Neural cell (in vitro differentiated cells): Measurements from ENCODE around the gene SYT5.

Experiments
- POLR2AphosphoS5 ChIP-seq: IDR thresholded peaks from 2 replicates; pipeline ENCODE4 v1.6.1; 2012
- SMC3 ChIP-seq: fragments of 450-650 bp; conservative IDR thresholded peaks from 2 replicates; pipeline ENCODE4 v1.6.1; 2014; ENCODE audit warnings: antibody characterized with exemption, mild to moderate bottlenecking, moderate library complexity; ENCODE audit not compliant: poor library complexity
- TAF1 ChIP-seq: IDR thresholded peaks from 2 replicates; pipeline ENCODE4 v1.6.1; 2012; ENCODE audit warnings: low read depth
- TF ChIP-seq, protein P1 (sequence below): fragments of 450-650 bp; IDR thresholded peaks from 2 replicates; pipeline ENCODE4 v1.5.1; 2014; ENCODE audit warnings: antibody characterized with exemption, mild to moderate bottlenecking, moderate library complexity; ENCODE audit not compliant: poor library complexity, severe bottlenecking

DNA sequence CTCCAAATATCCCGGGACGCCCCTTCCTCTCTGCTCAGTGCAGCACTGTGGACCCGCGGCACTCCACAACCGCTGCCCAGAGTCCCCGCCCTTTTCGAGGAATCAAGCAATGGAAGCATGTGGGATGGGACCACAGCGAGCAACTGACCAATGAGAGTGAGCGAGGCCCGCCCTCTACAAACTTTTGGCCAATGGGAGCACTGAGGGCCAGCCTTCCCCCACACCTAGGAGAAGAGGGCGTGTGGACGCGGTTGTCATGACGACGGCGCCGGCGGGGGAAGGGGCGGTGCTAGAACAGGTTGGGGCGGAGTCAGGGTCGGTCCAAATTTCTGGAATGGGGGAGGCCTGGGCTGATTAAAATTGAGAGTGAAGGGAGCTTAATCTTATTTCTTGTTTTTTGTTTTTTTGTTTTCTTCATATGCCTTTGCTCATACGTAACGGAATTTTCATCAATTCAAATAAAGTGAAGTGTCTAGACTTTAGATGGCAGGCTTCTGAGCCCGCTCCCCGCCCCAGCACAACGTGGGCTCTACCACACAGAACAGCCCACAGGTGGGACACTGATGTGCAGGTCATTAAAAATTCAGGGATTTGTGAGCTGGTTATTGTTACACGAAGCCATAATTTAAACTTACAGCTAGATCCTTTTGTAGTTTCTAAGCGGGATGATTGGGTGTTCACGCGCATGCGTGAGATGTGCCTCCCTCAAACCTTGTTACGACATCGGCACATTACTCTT is 13.4 kb downstream of the SYT5 start, which contains the start of gene DNAAF3:
- TF ChIP-seq POLR2AphosphoS5 (no peak), TAF1 (no peak), SMC3 (no peak)
- TF ChIP-seq, protein P1, sequence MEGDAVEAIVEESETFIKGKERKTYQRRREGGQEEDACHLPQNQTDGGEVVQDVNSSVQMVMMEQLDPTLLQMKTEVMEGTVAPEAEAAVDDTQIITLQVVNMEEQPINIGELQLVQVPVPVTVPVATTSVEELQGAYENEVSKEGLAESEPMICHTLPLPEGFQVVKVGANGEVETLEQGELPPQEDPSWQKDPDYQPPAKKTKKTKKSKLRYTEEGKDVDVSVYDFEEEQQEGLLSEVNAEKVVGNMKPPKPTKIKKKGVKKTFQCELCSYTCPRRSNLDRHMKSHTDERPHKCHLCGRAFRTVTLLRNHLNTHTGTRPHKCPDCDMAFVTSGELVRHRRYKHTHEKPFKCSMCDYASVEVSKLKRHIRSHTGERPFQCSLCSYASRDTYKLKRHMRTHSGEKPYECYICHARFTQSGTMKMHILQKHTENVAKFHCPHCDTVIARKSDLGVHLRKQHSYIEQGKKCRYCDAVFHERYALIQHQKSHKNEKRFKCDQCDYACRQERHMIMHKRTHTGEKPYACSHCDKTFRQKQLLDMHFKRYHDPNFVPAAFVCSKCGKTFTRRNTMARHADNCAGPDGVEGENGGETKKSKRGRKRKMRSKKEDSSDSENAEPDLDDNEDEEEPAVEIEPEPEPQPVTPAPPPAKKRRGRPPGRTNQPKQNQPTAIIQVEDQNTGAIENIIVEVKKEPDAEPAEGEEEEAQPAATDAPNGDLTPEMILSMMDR = peak; percentile 29
